Tibial nerve (tissue), 4 donors: Measurements from ENCODE around the gene TRIM17. TPM values are rescaled to one million over a fixed set of nuclear protein-coding genes. Genes with fewer than 3 reads are reported as not detected.

ENCODE experiments used
- DNase-seq, 2 donors: peaks; one replicate each; pipeline ENCODE4 v3.0.0-alpha.2; 2019; ENCODE audit warnings: low spot score in 2 of 2
- H3K27ac ChIP-seq, 4 donors: fragments of 200-600 bp; sonication (generic) in 3 of 4; one replicate each; pipeline ENCODE4 v1.5.1; 2017 to 2019; ENCODE audit warnings: mild to moderate bottlenecking in 1 of 4
- H3K27me3 ChIP-seq, 2 donors: fragments of 200-600 bp; sonication (generic) in 1 of 2; one replicate each; pipeline versions ENCODE4 v1.5.1 to v1.6.0; 2017 to 2019
- H3K36me3 ChIP-seq, 3 donors: fragments of 200-600 bp; sonication (generic); one replicate each; pipeline ENCODE4 v1.5.1; 2018 to 2019
- H3K4me1 ChIP-seq, 4 donors: fragments of 200-600 bp; sonication (generic) in 3 of 4; one replicate each; pipeline ENCODE4 v1.5.1; 2017 to 2019
- H3K4me3 ChIP-seq, 4 donors: fragments of 200-600 bp; sonication (generic) in 3 of 4; one replicate each; pipeline ENCODE4 v1.5.1; 2017 to 2019; ENCODE audit warnings: mild to moderate bottlenecking in 1 of 4, moderate library complexity in 1 of 4
- H3K9me3 ChIP-seq, 4 donors: fragments of 200-600 bp; sonication (generic) in 3 of 4; one replicate each; pipeline ENCODE4 v1.5.1; 2017 to 2019
- EP300 ChIP-seq, 2 donors: sonication (generic); formaldehyde crosslinking; IDR thresholded peaks; one replicate each; pipeline ENCODE4 v1.6.1; 2017; ENCODE audit warnings: antibody characterized with exemption in 2 of 2, mild to moderate bottlenecking in 1 of 2
- POLR2A ChIP-seq, 2 donors: fragments of 450-650 bp; IDR thresholded peaks; one replicate each; pipeline ENCODE4 v1.6.1; 2017; ENCODE audit warnings: antibody characterized with exemption in 2 of 2, mild to moderate bottlenecking in 2 of 2, moderate library complexity in 2 of 2
- WGBS, 2 donors: methylation state at CpG; one replicate each; pipeline ENCODE4 v1.1.5; 2018; 5-methylcytosine and 5-hydroxymethylcytosine counted together
- total RNA-seq, 4 donors: library from RNA; depleted of rRNA; stranded (reverse); fragments of >200 nt; gene quantifications; one replicate each; pipeline ENCODE4 v1.1.0, GENCODE V29; 2016
- TF ChIP-seq, protein P1 (sequence below), 5 experiments: fragments of 200-600 bp in 3 of 5; fragments of 450-650 bp in 2 of 5; sonication (generic) in 3 of 5; IDR thresholded peaks; one replicate each; pipeline ENCODE4 v1.5.1; 2016 to 2019; ENCODE audit warnings: antibody characterized with exemption in 5 of 5, mild to moderate bottlenecking in 3 of 5, moderate library complexity in 2 of 5

Gene TRIM17
- total RNA-seq, 4 donors from 2014 or later, result 0.63 to 4.2 (median 1.4) TPM; not detected in 1

DNA sequence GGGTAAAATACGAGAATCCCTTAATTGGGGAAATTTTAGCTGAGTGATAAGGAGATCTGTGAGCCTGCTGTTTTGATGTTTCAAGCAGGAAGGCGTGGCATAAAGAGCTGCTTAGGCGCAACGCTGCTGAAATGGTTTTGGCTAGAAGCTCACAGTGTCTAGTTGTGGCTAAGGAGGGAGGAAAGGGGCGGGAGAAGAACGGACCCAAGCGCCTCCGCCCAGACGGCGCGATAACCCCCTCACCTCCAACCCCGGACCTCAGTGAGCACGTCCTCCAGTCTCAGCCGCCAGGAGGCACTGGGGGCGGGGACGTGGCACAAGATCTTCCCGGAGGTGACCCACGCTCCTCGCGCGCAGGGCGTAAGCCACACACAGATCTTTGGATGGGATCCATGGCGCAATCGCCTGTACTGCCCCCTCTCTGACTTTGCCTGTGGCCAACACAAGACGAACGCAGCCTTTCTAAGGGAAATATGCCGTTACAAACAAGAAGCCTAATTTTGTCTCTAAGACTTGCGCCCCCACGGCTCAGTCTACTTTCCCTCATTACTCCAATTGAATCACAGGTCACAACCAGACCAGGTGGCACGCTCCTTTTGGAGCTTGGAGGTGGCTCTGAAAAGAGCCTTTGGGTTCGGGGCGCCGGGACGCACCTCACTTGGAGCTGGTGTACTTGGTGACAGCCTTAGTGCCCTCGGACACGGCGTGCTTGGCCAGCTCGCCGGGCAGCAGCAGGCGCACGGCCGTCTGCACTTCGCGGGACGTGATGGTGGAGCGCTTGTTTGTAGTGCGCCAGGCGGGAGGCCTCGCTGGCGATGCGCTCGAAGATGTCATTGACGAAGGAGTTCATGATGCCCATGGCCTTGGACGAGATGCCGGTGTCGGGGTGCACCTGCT, 47.1 kb upstream of the TRIM17 start:
- peaks cover 0 to 90% of the 10 kb centered on the region in 2 donors for H3K27me3 ChIP-seq
- 1 to 3% methylated on average over 46 to 51 of the region's 56 CpGs for WGBS, 2 donors
- DNase-seq, result no peak
- TF ChIP-seq, protein P1, sequence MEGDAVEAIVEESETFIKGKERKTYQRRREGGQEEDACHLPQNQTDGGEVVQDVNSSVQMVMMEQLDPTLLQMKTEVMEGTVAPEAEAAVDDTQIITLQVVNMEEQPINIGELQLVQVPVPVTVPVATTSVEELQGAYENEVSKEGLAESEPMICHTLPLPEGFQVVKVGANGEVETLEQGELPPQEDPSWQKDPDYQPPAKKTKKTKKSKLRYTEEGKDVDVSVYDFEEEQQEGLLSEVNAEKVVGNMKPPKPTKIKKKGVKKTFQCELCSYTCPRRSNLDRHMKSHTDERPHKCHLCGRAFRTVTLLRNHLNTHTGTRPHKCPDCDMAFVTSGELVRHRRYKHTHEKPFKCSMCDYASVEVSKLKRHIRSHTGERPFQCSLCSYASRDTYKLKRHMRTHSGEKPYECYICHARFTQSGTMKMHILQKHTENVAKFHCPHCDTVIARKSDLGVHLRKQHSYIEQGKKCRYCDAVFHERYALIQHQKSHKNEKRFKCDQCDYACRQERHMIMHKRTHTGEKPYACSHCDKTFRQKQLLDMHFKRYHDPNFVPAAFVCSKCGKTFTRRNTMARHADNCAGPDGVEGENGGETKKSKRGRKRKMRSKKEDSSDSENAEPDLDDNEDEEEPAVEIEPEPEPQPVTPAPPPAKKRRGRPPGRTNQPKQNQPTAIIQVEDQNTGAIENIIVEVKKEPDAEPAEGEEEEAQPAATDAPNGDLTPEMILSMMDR (IDR thresholded peaks at IDR 0.05), result no peak
- no peak for TF ChIP-seq EP300 (IDR thresholded peaks at IDR 0.05)
- no peak for TF ChIP-seq POLR2A (IDR thresholded peaks at IDR 0.05)
- no peaks in the 10 kb centered on the region for H3K36me3 ChIP-seq
- peak overlapping the region in 1 of 4 donors; percentile 24 for H3K4me3 ChIP-seq
- H3K4me1 ChIP-seq, result peaks cover 0 to 29% (median 8%) of the 10 kb centered on the region in 4 donors
- H3K9me3 ChIP-seq, result no peaks in the 10 kb centered on the region
- H3K27ac ChIP-seq, result no peak overlapping the region

DNA sequence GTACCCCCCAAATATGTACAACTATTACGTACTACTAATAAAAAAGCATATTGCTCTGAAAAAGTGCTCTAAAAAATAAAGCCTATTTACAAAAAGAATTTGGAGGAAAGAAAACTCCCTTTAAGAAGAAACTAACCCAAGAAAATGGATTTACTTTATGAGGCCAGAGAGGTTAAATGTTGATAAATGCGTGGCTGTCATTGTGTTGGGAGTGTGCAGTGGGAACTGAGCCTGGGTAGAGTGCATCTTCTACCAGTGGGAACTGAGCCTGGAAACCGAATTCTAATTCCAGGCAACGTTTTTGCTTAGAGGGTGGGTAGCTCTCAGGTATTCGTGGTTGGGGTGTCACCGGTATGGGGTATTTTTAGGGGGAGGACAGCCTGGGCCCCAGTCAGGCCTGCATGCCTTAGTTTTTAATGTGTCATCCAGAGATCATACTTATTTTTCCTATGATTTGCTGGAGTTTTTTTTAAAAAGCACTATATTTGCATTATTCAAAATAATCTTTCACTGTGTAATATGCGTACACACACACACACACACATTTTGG, 46.4 kb upstream of the TRIM17 start:
- no peak for TF ChIP-seq EP300 (IDR thresholded peaks at IDR 0.05)
- TF ChIP-seq, protein P1 (IDR thresholded peaks at IDR 0.05), result no peak
- no peak for TF ChIP-seq POLR2A (IDR thresholded peaks at IDR 0.05)
- H3K27ac ChIP-seq, result no peak overlapping the region
- no peak overlapping the region for H3K4me3 ChIP-seq
- no peaks in the 10 kb centered on the region for H3K9me3 ChIP-seq
- no peaks in the 10 kb centered on the region for H3K36me3 ChIP-seq
- no peak for DNase-seq
- H3K4me1 ChIP-seq, result peaks cover 0 to 29% (median 11%) of the 10 kb centered on the region in 4 donors
- peaks cover 0 to 83% of the 10 kb centered on the region in 2 donors for H3K27me3 ChIP-seq
- WGBS, 2 donors, result 58 to 59% methylated on average over 7 of the region's 7 CpGs

DNA sequence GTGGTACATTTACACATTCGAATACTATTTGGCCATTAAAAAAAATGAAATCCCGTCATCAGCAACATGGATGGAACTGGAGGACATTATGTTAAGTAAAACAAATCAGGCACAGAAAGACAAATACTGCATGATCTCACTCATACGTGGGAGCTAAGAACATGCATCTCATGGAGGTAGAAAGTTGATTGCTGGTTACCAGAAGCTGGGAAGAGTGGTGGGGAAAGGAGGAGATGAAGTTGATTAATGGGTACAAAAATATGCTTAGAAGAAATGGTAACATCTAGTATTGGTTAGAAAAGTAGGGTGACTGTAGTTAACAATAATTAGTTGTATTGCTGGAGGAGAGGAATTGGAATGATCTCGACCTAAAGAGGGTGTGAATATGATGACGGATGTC, 45.9 kb upstream of the TRIM17 start:
- DNase-seq, result no peak
- H3K4me1 ChIP-seq, result peaks cover 0 to 29% (median 11%) of the 10 kb centered on the region in 4 donors
- H3K27ac ChIP-seq, result no peak overlapping the region
- 84 to 85% methylated on average over 5 of the region's 5 CpGs for WGBS, 2 donors
- H3K27me3 ChIP-seq, result peaks cover 0 to 77% of the 10 kb centered on the region in 2 donors
- no peak overlapping the region for H3K4me3 ChIP-seq
- H3K9me3 ChIP-seq, result no peaks in the 10 kb centered on the region
- H3K36me3 ChIP-seq, result no peaks in the 10 kb centered on the region
- TF ChIP-seq POLR2A (IDR thresholded peaks at IDR 0.05), result no peak
- TF ChIP-seq EP300 (IDR thresholded peaks at IDR 0.05), result no peak
- TF ChIP-seq, protein P1 (IDR thresholded peaks at IDR 0.05), result no peak

DNA sequence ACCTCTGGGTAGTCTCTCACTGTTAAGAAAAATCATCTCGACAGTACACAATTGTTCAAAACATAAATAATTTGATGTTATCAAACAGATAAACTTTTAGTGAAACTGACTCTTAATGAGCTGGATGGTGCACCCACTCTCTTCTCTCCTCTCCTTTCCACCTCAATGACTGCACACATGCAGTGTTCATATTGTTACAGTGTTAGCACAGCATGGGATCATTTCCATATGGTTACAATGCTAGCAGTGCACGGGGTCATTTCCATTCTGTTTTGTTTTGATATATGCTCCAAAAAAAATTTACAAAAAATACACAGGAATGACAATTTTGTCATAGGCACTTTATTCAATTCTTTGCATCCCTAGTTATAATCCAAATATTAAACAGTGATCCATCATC, 44.2 kb upstream of the TRIM17 start:
- Histone ChIP-seq H3K27me3 (peaks cover 0 to 60% of the 10 kb centered on the region in 2 donors), H3K4me3 (no peak overlapping the region), H3K4me1 (peaks cover 0 to 44% (median 16%) of the 10 kb centered on the region in 4 donors), H3K9me3 (no peaks in the 10 kb centered on the region), H3K27ac (no peak overlapping the region), H3K36me3 (no peaks in the 10 kb centered on the region)
- TF ChIP-seq, protein P1 (IDR thresholded peaks at IDR 0.05), result no peak
- no peak for TF ChIP-seq EP300 (IDR thresholded peaks at IDR 0.05)
- TF ChIP-seq POLR2A (IDR thresholded peaks at IDR 0.05), result no peak
- 78 to 80% methylated on average over 2 of the region's 2 CpGs for WGBS, 2 donors
- no peak for DNase-seq
